ENCODE results near the gene PUSL1.

PUSL1 gene

DNA sequence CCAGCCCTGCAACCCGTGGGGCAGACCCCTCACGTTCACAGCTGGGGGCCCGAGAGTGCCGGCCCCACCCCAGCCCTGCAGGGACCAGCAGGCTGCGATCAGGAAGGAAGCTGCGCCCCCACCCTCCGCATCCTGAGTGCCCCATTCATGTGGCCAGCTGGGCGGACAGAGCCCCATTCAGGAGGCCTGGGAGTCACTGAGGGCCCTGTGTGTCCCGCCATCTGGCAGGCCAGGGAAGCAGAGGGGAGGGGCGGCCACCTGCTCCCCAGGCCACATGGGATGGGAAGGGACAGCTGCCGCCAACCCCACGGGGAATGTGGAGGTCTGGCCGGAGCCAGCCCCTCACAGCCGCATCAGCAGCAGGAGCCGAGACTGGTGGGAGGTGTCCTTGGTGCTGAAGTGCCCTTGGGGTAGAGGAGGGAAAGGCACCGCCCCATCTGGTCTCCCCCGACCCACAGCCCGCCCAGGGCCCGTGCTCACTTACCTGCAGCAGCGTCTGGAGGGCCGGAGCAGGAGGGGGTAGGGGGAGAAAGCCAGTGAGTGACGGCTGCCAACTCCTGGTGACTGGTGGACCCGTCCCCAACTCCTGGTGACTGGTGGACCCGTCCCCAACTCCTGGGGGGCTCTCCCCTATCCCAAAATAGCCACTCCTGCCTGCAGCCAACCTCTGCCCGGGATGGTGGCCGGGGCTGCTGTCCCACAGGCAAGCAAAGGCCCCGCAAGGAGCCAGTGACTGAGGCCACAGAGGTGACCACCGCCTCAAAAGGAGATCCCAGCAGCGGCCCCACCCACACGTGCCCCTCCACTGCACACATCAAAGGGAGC lies 9.3 kb upstream of the PUSL1 start:
- no peak overlapping the region for H3K4me3 Mint-ChIP-seq
- no peaks in the 10 kb centered on the region for H3K27me3 Mint-ChIP-seq
- no peaks in the 10 kb centered on the region for H3K36me3 Mint-ChIP-seq
- H3K27ac Mint-ChIP-seq = no peak overlapping the region
- H3K4me1 Mint-ChIP-seq = no peaks in the 10 kb centered on the region
- H3K9me3 Mint-ChIP-seq = no peaks in the 10 kb centered on the region

DNA sequence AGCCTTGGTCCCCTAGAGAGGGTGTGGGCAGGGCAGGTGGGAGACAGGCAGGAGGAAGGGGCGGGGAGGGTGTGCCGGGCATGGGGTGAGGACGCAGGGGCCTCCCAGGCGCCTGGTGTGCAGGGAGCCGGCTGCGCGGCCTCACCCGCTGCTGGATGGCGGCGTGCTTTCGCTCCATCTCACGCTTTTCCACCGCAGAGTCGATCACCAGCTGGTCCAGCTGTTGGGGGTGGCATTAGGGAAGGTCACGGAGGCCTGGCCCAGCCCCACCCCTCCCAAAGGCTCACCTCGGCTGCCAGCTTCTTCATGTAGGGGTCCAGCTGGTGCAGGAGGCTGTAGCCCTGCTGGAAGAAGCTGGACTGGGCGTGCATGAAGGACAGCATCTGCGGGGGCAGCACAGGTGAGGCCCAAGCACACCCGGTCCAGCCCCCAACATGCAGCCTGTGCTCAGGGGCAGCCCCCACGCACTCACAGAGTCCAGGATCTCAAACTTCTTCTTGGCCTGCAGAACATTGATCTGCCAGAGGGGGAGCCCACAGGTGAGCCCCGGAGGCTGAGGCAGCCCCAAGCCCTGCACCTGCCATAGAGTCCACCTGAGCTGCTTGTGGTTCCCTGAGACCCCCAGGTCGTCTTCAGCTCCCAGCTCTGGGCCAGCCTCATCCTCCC lies 8.6 kb upstream of the PUSL1 start:
- Mint-ChIP-seq H3K4me1 (no peaks in the 10 kb centered on the region), H3K27ac (no peak overlapping the region), H3K27me3 (no peaks in the 10 kb centered on the region), H3K9me3 (no peaks in the 10 kb centered on the region), H3K4me3 (no peak overlapping the region), H3K36me3 (no peaks in the 10 kb centered on the region)

DNA sequence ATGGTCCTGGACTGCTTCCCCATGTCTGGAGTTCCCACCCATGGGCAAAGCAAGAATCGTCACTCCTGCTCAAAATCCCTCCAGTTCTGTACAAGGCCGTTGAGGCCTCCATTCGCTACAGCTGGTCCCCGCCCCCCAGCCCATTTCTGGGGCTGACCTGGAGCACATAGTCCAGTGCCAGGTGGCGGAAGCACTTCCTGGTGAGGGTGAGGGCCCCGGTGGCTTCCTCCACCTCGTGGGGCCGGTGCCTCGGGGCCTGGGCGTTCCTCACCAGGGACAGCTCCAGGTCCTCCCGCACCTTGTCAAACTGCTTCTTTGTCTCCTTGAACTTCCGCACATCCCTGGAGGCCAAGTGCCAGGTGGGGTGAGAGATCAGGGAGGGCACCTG lies 8.1 kb upstream of the PUSL1 start:
- no peaks in the 10 kb centered on the region for H3K4me1 Mint-ChIP-seq
- no peaks in the 10 kb centered on the region for H3K36me3 Mint-ChIP-seq
- H3K27me3 Mint-ChIP-seq = no peaks in the 10 kb centered on the region
- H3K27ac Mint-ChIP-seq = no peak overlapping the region
- H3K4me3 Mint-ChIP-seq = no peak overlapping the region
- H3K9me3 Mint-ChIP-seq = no peaks in the 10 kb centered on the region

DNA sequence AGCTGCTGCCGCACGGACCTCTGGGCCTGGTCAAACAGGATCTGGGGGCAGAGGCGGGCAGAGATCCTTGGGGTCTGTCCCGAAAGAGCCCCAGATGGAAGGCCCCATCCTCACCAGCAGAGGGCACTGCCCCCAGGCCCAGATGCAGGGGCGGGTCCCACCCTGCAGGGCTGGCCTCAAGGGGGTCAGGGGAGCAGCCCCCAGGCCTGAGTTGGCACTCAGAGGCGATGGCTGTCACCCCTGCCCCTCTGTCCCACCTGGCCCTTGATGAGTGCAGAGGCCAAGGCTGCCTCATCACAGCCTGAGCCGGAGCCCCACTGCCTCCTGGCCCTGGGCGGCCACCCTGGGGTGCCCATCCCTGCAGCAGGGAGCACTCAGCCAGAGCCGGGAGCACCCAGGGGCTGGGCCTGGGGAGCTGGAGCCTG lies 6.4 kb upstream of the PUSL1 start:
- no peak overlapping the region for H3K4me3 Mint-ChIP-seq
- no peaks in the 10 kb centered on the region for H3K27me3 Mint-ChIP-seq
- no peak overlapping the region for H3K27ac Mint-ChIP-seq
- peaks cover 13% of the 10 kb centered on the region for H3K4me1 Mint-ChIP-seq
- no peaks in the 10 kb centered on the region for H3K9me3 Mint-ChIP-seq
- H3K36me3 Mint-ChIP-seq = no peaks in the 10 kb centered on the region

DNA sequence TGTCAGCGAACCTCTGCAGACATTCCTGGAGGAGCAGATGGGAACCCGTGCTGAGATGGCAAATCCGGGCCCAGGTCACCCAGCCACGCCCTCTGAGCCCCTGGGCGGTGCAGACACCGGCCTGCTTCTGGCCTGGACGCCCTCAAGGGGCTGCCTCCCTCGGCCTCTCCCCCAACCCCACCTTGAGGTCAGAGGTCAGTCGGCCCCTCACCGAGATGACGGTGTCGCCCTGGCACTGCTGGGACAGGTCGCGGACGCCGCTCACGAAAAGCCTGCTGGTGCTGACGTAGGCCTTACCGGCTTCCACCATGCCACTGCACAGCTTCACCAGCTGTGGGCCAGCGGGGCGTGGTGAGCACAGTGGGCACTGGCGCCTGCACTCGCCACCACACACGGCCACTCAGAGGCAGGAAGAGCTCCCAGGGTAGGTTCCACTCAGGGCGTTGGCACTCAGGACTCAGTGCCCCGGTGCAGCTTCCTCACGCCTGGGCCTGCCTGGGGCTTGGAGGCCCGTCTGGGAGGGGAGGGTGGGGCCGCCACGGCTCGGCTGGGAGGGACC lies 5.4 kb upstream of the PUSL1 start:
- no peaks in the 10 kb centered on the region for H3K27me3 Mint-ChIP-seq
- H3K27ac Mint-ChIP-seq = no peak overlapping the region
- no peaks in the 10 kb centered on the region for H3K36me3 Mint-ChIP-seq
- no peaks in the 10 kb centered on the region for H3K9me3 Mint-ChIP-seq
- peaks cover 15% of the 10 kb centered on the region for H3K4me1 Mint-ChIP-seq
- no peak overlapping the region for H3K4me3 Mint-ChIP-seq

DNA sequence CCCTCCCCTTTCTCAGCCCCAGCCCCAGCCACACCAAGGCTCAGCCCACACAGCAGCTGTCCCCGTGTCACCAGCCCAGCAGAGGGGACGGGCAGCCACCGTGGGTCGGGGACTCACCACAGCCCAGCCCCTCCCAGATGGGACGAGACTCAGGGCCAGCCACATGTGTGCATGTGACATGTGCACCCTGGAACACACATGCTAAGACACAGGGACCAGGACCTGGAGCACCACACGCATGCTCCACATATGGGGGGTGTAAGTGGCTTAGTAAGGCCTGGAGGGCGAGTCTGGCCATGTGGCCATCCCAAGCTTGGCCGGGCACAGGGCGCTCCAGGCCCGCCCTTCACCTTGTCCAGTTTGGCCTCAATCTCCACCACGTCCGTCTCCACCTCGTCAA lies 4.7 kb upstream of the PUSL1 start:
- Mint-ChIP-seq H3K36me3 (no peaks in the 10 kb centered on the region), H3K9me3 (no peaks in the 10 kb centered on the region), H3K4me3 (no peak overlapping the region), H3K4me1 (peaks cover 15% of the 10 kb centered on the region), H3K27me3 (no peaks in the 10 kb centered on the region), H3K27ac (no peak overlapping the region)

DNA sequence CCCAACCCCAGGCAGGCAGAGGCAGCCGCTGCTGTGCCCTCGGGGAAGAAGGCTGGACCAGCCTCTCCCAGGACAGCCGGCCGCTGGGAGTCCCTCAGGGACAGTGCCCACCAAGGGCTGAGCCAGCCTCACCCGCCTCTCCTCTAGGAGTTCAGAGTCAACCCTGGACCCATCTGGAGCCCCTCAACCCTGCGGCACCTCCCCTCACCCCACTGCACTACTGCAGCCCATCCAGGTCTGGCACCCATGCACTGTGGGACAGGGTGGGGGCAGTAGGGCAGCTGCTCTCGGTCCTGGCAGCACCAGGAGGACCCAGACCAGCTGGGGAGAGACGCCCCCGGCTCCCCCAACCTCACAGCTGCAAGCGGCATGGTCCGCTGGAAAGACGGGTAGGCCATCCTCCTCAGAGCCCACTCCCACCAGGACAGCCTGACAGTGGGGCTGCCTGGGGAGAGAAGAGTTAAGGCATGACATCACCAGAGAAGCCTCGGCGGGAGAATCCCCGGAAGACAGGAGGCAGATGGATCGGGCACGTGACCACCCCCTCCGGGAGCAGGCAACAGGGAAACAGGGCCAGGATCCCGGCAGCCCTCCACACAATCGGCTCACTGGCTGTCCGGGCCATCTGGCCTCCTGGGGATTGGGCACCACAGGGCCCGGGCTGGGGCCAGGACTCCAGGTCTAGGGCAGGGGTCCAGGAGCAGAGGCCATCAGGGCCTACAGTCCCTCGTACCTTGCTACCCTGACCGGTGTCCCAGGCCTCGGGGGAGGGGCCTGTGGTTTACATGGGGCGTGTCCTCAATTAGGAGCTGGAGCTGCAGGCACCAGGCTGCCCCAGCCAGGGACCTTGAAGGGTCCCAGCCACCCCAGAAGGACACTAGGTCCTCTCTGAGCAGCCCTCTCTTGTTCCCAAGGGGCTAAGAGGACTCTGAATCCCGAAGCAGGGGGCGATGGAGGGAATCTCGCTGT lies 3.8 kb upstream of the PUSL1 start:
- no peaks in the 10 kb centered on the region for H3K27me3 Mint-ChIP-seq
- H3K27ac Mint-ChIP-seq = no peak overlapping the region
- no peaks in the 10 kb centered on the region for H3K9me3 Mint-ChIP-seq
- peak overlapping the region; percentile 88 for H3K4me3 Mint-ChIP-seq
- H3K36me3 Mint-ChIP-seq = no peaks in the 10 kb centered on the region
- peaks cover 15% of the 10 kb centered on the region for H3K4me1 Mint-ChIP-seq

DNA sequence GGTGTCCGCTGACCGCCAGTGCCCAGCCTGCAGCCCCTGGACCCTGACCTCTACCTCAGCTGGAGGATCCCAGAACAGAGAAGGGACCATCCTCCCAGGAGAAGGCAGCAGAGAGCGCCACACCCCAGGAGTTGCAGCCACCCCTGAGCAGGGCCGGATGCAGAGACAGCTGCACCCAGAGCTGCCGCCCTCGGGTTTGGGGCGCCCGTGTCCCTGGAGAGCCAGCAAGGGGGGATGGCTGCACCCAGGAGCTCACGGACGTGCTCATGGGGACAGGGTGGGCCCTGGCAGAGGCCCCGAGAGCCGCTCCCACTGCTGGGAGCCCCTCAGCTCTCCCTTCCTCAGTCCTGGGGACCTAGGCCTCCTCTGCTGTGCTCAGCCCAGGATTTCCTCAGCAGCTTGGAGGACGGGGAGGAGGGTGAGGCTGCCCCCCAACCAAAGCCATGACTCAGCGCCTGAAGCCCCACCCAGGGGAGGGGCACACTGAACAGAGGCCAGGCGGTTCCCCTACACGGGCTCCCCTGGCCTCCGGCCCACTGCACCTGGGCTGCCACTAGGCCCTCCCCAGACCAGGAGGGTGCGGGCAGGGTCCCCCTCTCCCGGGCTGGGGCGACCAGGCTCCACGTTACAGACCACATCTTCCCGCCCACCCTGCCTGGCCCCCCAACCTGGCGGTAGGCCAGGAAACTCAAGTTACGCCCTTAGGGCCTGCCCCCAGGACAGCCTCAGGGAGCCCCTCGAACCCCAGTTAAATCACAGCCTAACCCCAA lies 2.9 kb upstream of the PUSL1 start:
- H3K9me3 Mint-ChIP-seq = no peaks in the 10 kb centered on the region
- H3K36me3 Mint-ChIP-seq = no peaks in the 10 kb centered on the region
- H3K4me3 Mint-ChIP-seq = peak overlapping the region; percentile 88
- H3K27me3 Mint-ChIP-seq = no peaks in the 10 kb centered on the region
- H3K4me1 Mint-ChIP-seq = peaks cover 15% of the 10 kb centered on the region
- H3K27ac Mint-ChIP-seq = peak overlapping the region; percentile 17

DNA sequence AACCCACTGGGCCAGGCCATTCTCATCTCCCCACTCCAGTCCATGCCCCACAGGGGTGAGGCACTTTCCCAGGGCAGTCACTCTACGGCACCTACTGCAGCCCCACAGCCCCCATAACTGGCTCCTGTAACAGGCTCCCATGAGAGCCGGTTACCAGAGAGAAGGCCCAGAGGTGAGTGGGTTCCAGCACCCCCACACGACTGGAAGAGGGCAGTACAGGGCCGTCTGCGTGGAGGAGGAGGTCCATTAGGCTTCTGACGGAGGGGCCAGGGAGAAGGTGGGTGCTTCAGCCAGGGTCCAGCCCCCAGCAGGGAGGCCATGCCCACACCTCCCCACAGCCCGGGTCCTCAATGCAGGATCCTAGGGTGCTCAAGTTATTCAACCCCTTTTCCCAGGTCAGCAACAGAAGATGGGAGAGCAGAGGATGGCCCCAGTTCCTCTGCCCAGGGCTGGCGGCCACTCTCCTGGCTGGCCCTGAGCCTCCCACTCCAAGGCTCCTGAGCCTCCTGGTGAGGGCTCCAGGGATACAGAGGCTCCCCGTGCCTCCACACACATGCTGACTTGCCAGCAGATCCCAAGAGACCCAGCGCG lies 2.2 kb upstream of the PUSL1 start:
- Mint-ChIP-seq H3K4me3 (peak overlapping the region; percentile 88), H3K4me1 (peaks cover 15% of the 10 kb centered on the region), H3K27me3 (no peaks in the 10 kb centered on the region), H3K36me3 (no peaks in the 10 kb centered on the region), H3K27ac (peak overlapping the region; percentile 83), H3K9me3 (no peaks in the 10 kb centered on the region)

DNA sequence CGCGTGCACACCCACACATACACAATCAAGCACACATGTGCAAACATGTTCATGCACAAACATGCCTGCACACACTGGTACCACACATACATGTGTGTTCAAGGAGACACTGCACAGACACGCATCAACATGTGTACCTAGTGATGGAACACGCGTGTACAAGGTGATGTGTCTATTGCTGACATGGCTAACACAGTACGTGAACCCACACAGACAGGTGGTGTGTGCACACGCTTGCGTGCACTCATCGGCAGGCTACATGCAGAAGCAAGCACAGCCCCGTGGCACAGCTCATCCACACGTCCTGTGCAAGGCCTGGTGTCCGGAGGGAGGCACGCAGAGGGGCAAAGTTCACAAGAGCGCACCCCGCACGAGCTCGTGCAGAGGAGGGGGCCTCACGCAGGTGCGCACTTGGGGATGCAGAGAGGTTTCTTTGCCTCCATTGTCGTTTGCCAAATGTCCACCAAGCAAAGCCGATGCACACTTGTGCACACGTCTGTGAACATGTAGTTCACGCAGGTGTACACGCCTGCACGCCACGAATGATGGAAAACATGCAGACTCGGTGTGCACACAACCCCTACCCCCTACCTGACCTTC lies 1.6 kb upstream of the PUSL1 start:
- H3K36me3 Mint-ChIP-seq = no peaks in the 10 kb centered on the region
- no peaks in the 10 kb centered on the region for H3K27me3 Mint-ChIP-seq
- H3K9me3 Mint-ChIP-seq = no peaks in the 10 kb centered on the region
- H3K4me3 Mint-ChIP-seq = peak overlapping the region; percentile 88
- H3K27ac Mint-ChIP-seq = peak overlapping the region; percentile 83
- H3K4me1 Mint-ChIP-seq = peaks cover 15% of the 10 kb centered on the region

DNA sequence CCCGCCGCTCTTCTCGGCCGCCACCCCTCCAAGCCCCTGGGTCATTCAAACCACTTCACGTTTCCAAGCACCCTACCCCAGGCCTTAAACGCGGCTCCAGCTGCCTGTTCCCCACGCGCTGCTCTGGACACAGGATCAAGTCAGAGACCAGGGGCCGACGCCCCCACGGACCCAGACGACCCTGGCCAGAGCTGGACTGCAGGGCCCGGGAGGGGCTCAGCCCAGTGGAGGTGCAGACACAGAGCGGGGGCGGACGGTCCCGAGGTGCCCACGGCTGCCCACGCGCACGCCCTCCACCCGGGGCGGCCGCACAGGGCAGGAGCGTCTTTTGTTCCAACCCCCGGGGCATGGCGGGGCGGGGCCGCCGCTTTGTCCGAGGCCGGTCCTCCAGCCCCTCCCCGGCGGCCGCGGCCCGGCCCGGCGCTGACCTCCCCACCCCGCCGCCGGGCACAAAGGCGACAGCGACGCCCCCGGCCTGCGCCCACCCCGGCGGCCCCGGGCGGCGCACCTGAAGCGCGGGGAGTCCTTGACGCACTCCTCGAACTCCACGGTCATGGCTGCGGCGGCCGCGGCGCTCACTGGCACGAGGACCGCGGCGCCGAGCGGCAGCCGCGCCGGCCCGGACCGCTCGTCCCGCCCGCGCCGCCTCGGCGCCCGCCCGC lies 1.0 kb upstream of the PUSL1 start:
- Mint-ChIP-seq H3K36me3 (no peaks in the 10 kb centered on the region), H3K27me3 (no peaks in the 10 kb centered on the region), H3K9me3 (no peaks in the 10 kb centered on the region), H3K4me1 (peaks cover 15% of the 10 kb centered on the region), H3K27ac (peak overlapping the region; percentile 83), H3K4me3 (peak overlapping the region; percentile 88)

DNA sequence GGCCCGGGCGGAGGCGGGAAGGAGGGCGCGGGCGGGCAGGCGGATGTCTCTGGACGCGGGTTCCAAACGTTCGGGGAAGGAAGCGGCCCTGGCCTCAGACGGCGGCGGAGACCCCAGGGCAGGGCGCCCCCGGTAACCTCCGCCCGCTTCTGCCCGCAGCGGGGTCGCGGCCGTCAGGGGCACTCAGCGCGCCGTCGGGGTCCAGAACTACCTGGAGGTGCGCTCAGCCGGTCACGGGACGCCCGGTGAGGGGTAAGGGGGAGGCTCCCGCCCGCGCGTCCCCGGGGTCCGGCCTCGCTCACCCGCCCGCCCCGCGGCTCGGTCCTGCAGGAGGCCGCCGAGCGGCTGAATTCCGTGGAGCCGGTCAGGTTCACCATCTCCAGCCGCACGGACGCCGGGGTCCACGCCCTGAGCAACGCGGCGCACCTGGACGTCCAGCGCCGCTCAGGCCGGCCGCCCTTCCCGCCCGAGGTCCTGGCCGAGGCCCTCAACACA lies 406 bp downstream of the PUSL1 start:
- Mint-ChIP-seq H3K27ac (peak overlapping the region; percentile 91), H3K27me3 (no peaks in the 10 kb centered on the region), H3K36me3 (peaks cover 2% of the 10 kb centered on the region), H3K4me3 (peak overlapping the region; percentile 88), H3K4me1 (peaks cover 15% of the 10 kb centered on the region), H3K9me3 (no peaks in the 10 kb centered on the region)

DNA sequence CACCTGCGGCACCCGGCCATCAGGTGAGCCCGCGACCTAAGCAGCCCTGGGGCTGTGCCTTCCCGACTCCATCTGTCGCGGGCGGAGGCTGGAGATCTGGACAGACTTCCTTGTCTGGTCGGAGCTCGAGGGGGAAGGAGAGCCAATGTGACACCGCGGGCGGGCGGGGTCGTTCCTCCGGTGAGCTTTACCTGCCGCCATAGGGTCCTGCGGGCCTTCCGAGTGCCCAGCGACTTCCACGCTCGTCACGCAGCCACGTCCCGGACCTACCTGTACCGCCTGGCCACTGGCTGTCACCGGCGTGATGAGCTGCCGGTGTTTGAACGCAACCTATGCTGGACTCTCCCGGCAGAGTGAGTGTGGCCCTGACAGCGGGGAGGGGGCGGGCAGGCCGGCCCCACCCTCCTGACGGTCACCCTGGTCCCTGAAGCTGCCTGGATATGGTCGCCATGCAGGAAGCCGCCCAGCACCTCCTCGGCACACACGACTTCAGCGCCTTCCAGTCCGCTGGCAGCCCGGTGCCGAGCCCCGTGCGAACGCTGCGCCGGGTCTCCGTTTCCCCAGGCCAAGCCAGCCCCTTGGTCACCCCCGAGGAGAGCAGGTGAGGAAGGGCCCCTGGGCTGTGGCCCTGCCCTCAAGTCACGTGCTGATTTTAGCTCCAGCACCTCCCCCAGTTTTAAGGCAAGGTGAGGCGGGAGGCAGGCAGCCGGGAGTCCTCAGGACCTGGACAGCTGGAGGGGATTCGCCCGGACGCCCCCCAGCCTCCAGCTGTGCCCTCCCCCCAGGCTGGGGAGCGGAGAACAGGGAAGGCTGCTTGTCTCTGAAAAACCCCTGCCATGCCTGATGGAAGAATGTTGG lies 1.1 kb downstream of the PUSL1 start:
- Mint-ChIP-seq H3K4me1 (peaks cover 15% of the 10 kb centered on the region), H3K36me3 (peaks cover 2% of the 10 kb centered on the region), H3K9me3 (no peaks in the 10 kb centered on the region), H3K4me3 (peak overlapping the region; percentile 80), H3K27me3 (no peaks in the 10 kb centered on the region), H3K27ac (no peak overlapping the region)

Data from activated naive CD4-positive, alpha-beta T cell treated with anti-CD3 and anti-CD28 coated beads, Interleukin-2, amount 50 U/mL, for 24 hours (primary cell).